Activated T-helper 2 cell treated with anti-CD3 and anti-CD28 coated beads, Interferon-gamma antibody, Interleukin-2, Interleukin-4, amounts not matched to agents 10 μg/mL and 5 μg/mL and 100 μg/mL, durations not matched to agents 14 hours and 24 hours and 36 hours (primary cell): Measurements from ENCODE around the gene TTC13. TPM values are rescaled to one million over a fixed set of nuclear protein-coding genes. Genes with fewer than 3 reads are reported as not detected.
A peak's percentile ranks its signal among the peaks of the same experiment; 100 is the strongest.

Experiments used
- DNase-seq: peaks from one replicate; pipeline ENCODE4 v3.0.0; 2021; ENCODE audit warnings: low spot score
- H3K27ac Mint-ChIP-seq: one replicate; pipeline ENCODE4 v1.8.0; 2021; ENCODE audit warnings: mixed read lengths
- H3K27me3 Mint-ChIP-seq: one replicate; pipeline ENCODE4 v1.8.0; 2021; ENCODE audit warnings: low read depth, mixed read lengths
- H3K36me3 Mint-ChIP-seq: one replicate; pipeline ENCODE4 v1.8.0; 2021; ENCODE audit warnings: low read depth, mixed read lengths
- H3K4me1 Mint-ChIP-seq: one replicate; pipeline ENCODE4 v1.8.0; 2021; ENCODE audit warnings: low read depth, mixed read lengths
- H3K4me3 Mint-ChIP-seq: one replicate; pipeline ENCODE4 v1.8.0; 2021; ENCODE audit warnings: low read depth, mild to moderate bottlenecking, moderate library complexity, mixed read lengths
- H3K9me3 Mint-ChIP-seq: one replicate; pipeline ENCODE4 v1.8.0; 2021; ENCODE audit warnings: mixed read lengths
- intact Hi-C: fragments of 100-400 bp; cut with micrococcal nuclease; formaldehyde crosslinking; loops from one replicate; pipeline ENCODE4 v1.15.1; 2023
- total RNA-seq: library from RNA; stranded (reverse); gene quantifications from 2 replicates; pipeline ENCODE4 v1.2.3, GENCODE V29; 2022

TTC13 gene
- total RNA-seq, 1 donor from 2014 or later = 17.7 TPM

DNA sequence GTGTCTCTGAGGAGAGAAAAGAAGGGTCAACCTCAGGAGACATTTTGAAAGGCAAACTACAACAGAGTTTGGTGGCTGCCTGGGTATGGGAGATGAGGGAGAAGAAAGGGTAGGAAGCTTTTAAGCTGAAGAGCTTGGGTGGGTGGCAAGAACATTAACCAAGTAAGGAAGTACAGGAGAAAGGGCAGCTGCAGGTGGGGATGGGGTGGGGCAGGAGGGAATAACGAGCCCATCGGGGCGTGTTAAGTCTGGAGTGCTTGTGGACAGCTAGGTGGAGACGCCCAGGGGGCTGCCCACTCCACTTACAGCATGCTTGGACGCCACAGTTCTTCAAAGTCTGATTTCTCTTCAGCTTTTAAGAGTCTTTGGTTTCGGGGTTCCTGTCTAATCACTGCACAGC, 42.8 kb downstream of the TTC13 start:
- Mint-ChIP-seq H3K27me3 (no peaks in the 10 kb centered on the region), H3K27ac (no peak overlapping the region), H3K9me3 (no peaks in the 10 kb centered on the region), H3K4me3 (no peak overlapping the region), H3K36me3 (peaks cover 50% of the 10 kb centered on the region), H3K4me1 (peaks cover 24% of the 10 kb centered on the region)
- intact Hi-C loops = no loop called here
- DNase-seq = no peak

DNA sequence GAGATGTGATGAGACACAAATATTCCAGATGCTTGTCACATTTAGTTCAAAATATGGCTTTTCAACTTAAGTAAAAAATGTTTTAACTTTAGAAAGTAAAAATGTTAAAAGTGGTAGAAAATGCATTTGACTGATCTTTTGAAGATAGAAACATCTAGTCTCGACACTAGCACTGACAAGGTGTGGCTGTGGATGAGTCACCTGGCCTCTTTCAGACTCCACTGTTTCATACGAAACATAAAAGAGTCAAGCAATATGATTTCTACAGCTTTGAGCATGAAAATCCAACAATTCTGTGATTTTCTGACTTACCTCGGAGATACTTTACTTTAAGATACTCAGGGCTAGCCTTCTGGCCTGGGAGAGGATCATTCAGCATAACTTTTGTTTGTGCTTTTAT, 47.7 kb downstream of the TTC13 start:
- no peak for DNase-seq
- Mint-ChIP-seq H3K27me3 (no peaks in the 10 kb centered on the region), H3K27ac (no peak overlapping the region), H3K4me1 (peaks cover 6% of the 10 kb centered on the region), H3K36me3 (peaks cover 46% of the 10 kb centered on the region), H3K4me3 (no peak overlapping the region), H3K9me3 (no peaks in the 10 kb centered on the region)
- intact Hi-C loops = no loop called here

GRCh38 chr1:230926182-230926581, 52.5 kb downstream of the TTC13 start:
- no peak for DNase-seq
- intact Hi-C loops = no loop called here
- no peaks in the 10 kb centered on the region for H3K27me3 Mint-ChIP-seq
- H3K9me3 Mint-ChIP-seq = no peaks in the 10 kb centered on the region
- peaks cover 55% of the 10 kb centered on the region for H3K36me3 Mint-ChIP-seq
- H3K4me1 Mint-ChIP-seq = peaks cover 4% of the 10 kb centered on the region
- no peak overlapping the region for H3K4me3 Mint-ChIP-seq
- no peak overlapping the region for H3K27ac Mint-ChIP-seq

DNA sequence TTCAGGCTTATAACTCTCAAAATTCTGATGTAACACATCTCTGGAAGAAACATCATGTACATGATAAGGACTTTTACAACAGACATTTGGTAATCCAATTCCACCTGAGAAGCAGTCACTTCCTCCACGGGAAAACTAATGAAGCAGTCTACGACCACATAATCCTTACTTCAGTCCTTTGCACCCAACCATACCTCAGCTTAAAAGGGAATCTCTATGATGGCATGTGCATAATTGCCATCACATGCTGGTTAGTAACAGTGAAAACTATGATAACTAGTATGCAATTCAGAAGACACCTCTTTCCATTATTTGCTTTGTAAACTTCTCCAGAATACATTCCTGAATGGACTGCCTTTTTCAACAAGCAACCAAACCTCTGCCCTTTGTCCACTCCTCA, 53.1 kb downstream of the TTC13 start:
- Mint-ChIP-seq H3K4me1 (no peaks in the 10 kb centered on the region), H3K27ac (no peak overlapping the region), H3K4me3 (no peak overlapping the region), H3K36me3 (peaks cover 55% of the 10 kb centered on the region), H3K27me3 (no peaks in the 10 kb centered on the region), H3K9me3 (no peaks in the 10 kb centered on the region)
- DNase-seq = no peak
- intact Hi-C loops = no loop called here

GRCh38 chr1:230923176-230923575, 55.5 kb downstream of the TTC13 start:
- no peak overlapping the region for H3K4me3 Mint-ChIP-seq
- H3K27ac Mint-ChIP-seq = no peak overlapping the region
- H3K36me3 Mint-ChIP-seq = peaks cover 61% of the 10 kb centered on the region
- no peak for DNase-seq
- H3K27me3 Mint-ChIP-seq = no peaks in the 10 kb centered on the region
- no peaks in the 10 kb centered on the region for H3K4me1 Mint-ChIP-seq
- intact Hi-C loops = no loop called here
- H3K9me3 Mint-ChIP-seq = no peaks in the 10 kb centered on the region

- Mint-ChIP-seq H3K4me3 (no peak overlapping the region), H3K27ac (no peak overlapping the region), H3K9me3 (no peaks in the 10 kb centered on the region), H3K27me3 (no peaks in the 10 kb centered on the region), H3K4me1 (no peaks in the 10 kb centered on the region), H3K36me3 (peaks cover 58% of the 10 kb centered on the region)
- intact Hi-C loops = no loop called here
- DNase-seq = no peak
Observed at GRCh38 chr1:230922620-230923019, 56.0 kb downstream of the TTC13 start.

- Mint-ChIP-seq H3K9me3 (no peaks in the 10 kb centered on the region), H3K4me3 (no peak overlapping the region), H3K27ac (no peak overlapping the region), H3K36me3 (peaks cover 37% of the 10 kb centered on the region), H3K4me1 (no peaks in the 10 kb centered on the region), H3K27me3 (no peaks in the 10 kb centered on the region)
- DNase-seq = no peak
- intact Hi-C loops = loop anchor here (10.0 kb wide), 1 partner anchor 176 kb away; no protein-coding TSS in a partner anchor
Observed at GRCh38 chr1:230919207-230919606, 59.5 kb downstream of the TTC13 start.

DNA sequence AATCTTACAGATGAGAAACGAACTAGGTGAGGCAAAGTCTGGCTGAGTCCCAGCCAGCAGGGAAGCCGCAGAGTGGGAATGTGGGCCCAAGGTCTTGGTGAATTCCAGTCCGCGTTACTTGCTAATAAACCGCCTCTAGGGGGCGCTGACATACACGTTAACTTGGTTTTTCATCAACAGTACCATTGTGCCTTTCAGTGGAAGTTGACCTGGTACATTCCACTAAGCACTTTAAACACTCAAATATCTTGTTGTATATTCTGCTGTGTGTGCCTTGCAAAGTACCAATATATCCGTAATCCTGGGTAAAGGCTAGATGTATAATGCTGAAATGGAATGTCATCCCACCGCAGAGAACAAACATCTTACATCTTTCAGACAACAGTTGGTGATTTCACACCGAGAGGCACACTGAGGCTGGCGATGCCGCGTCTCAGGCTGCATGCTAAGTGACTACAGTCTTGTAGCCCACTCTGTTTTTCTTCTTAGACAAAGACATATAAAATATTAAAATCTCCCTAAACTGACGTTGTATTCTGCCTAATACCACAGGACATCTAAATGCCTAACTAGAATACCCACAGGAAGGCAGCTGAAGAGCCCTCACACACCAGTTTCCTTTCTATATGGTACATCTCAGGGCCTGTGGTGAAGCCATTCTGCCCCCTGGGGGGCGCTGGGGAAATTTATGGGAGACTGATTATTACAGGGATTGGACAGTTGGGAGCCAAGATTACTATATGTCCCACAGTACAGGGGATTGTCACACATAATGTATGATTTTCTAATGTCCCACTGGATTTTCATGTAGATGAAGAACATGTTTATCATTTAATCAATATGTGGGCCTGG, 61.2 kb downstream of the TTC13 start:
- Mint-ChIP-seq H3K4me3 (no peak overlapping the region), H3K9me3 (no peaks in the 10 kb centered on the region), H3K27ac (no peak overlapping the region), H3K4me1 (no peaks in the 10 kb centered on the region), H3K36me3 (peaks cover 38% of the 10 kb centered on the region), H3K27me3 (no peaks in the 10 kb centered on the region)
- intact Hi-C loops = loop anchor here (1.0 to 10.0 kb wide), 3 partner anchors 62 to 294 kb away; partner anchors contain the start of gene ARV1
- DNase-seq = peak; percentile 41

DNA sequence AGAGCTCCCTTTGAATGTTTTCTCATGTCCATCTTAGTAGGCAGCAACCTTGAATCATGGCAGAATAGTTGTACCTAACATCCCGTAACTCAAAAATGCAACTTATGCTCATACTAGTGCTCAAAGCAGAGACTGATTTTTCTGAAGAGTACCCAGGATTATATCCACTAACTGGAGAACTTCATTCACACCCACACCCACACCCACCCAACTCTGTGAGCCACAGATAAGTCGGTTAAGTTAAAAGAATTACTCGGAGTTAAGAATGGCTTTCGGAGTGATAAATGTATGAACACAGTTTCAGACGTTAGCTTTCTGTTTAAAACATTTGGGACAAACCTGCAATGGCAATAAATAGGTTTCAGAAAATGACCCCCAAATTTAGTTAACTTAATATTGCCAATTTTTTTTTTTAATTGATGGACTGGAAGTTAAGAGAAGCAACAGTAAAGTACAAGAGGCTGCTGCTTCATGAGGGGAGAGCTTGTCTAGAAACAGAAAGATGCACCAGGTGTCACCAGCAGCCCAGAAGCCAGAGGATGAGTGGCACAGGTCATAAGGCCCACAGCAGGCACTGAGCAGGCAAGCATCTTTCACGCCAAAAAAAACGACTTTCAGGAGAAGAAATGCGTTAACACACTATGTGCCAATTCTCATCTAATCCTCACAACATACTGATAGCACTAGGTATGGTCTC, 61.9 kb downstream of the TTC13 start:
- H3K36me3 Mint-ChIP-seq = peaks cover 38% of the 10 kb centered on the region
- H3K27ac Mint-ChIP-seq = no peak overlapping the region
- no peaks in the 10 kb centered on the region for H3K27me3 Mint-ChIP-seq
- no peaks in the 10 kb centered on the region for H3K4me1 Mint-ChIP-seq
- no peak for DNase-seq
- no peaks in the 10 kb centered on the region for H3K9me3 Mint-ChIP-seq
- no peak overlapping the region for H3K4me3 Mint-ChIP-seq
- intact Hi-C loops = loop anchor here (1.0 to 10.0 kb wide), 3 partner anchors 63 to 295 kb away; partner anchors contain the start of gene ARV1

DNA sequence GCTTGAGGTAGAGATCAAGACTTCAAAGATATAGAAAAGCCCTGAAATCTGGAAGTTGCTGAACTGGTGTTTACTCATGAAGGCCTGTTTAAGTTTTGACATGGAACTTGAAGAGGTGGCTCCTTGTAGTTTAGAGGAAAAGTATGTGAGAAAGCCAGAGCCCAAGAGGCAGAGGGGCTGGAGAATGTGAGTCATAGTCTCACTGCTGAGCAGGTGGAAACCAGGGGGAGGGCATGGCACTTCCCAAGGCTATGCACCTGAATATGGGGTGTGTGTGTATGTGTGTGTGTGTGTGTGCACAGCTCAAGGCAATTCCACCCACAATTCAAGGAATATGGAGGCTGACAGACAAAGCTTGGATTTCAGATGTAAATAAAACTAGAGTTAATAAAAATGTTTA, 63.6 kb downstream of the TTC13 start:
- Mint-ChIP-seq H3K27me3 (no peaks in the 10 kb centered on the region), H3K4me3 (no peak overlapping the region), H3K36me3 (peaks cover 41% of the 10 kb centered on the region), H3K9me3 (no peaks in the 10 kb centered on the region), H3K27ac (no peak overlapping the region), H3K4me1 (no peaks in the 10 kb centered on the region)
- no peak for DNase-seq
- intact Hi-C loops = loop anchor here (10.0 kb wide), 1 partner anchor 180 kb away; no protein-coding TSS in a partner anchor

DNA sequence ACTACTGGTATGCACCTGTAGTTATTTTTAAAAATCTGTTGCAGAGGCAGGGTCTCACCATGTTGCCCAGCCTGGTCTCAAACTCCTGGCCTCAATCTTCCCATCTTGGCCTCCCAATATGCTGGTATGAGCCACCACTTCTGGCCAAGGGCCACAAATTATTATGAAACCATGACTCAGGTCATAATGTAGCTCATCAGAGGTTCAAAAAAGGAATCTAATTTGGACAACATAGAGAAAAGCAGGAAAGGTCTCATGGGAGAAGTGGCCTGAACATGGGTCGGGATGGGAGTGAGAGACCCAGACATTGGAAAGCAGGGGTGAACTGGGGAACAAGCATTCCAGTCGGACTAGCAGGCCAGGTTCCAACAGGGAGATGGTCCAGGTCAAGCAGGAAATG, 65.2 kb downstream of the TTC13 start:
- H3K9me3 Mint-ChIP-seq = no peaks in the 10 kb centered on the region
- H3K27ac Mint-ChIP-seq = no peak overlapping the region
- H3K36me3 Mint-ChIP-seq = peaks cover 41% of the 10 kb centered on the region
- H3K27me3 Mint-ChIP-seq = no peaks in the 10 kb centered on the region
- DNase-seq = no peak
- intact Hi-C loops = loop anchor here (10.0 kb wide), 1 partner anchor 181 kb away; no protein-coding TSS in a partner anchor
- no peak overlapping the region for H3K4me3 Mint-ChIP-seq
- no peaks in the 10 kb centered on the region for H3K4me1 Mint-ChIP-seq

- H3K27ac Mint-ChIP-seq = no peak overlapping the region
- H3K9me3 Mint-ChIP-seq = no peaks in the 10 kb centered on the region
- H3K4me1 Mint-ChIP-seq = peaks cover 1% of the 10 kb centered on the region
- no peak for DNase-seq
- H3K27me3 Mint-ChIP-seq = no peaks in the 10 kb centered on the region
- intact Hi-C loops = loop anchor here (10.0 kb wide), 1 partner anchor 184 kb away; no protein-coding TSS in a partner anchor
- peaks cover 54% of the 10 kb centered on the region for H3K36me3 Mint-ChIP-seq
- no peak overlapping the region for H3K4me3 Mint-ChIP-seq
Observed at GRCh38 chr1:230910755-230911117, 67.9 kb downstream of the TTC13 start.
